ENCODE results near the gene ATN1. TPM values are rescaled to one million over a fixed set of nuclear protein-coding genes. Genes with fewer than 3 reads are reported as not detected.
"Not testable (repeated sequence)": the region's sequence is repeated elsewhere in the genome, so short reads cannot be mapped to it uniquely, and the experiment has no call there.

The ATN1 gene
- total RNA-seq, 2 experiments from 2014 or later, result 0.98 to 6.7 TPM

DNA sequence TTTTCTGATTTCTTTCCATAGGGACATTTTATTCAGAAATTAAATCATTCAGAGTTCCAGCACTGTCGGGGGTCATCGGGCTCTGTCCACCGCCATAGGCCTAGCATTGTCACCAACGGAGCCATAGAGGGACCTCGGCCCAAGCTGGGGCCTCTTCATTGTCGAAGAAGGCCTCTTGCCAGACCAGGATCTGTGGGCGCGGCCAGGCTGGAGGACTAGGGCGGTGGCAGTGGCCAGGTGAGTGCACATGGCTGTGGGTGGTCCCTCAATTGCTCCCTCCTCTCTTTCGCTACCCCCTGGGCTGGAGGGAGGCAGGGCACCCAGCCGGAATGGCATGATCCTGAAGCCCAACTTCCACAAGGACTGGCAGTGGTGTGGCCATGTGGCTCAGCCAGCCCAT, 44.1 kb upstream of the ATN1 start:
- no peaks in the 10 kb centered on the region for H3K9me2 ChIP-seq (ENCODE audit: insufficient read depth, low read length)
- BruUV-seq (replicated peaks), result no TSS peak
- H3K79me2 ChIP-seq (ENCODE audit: insufficient read depth, low read depth, low read length), result no peaks in the 10 kb centered on the region
- intact Hi-C loops (cut with micrococcal nuclease; ENCODE audit: unreplicated experiment), result no loop called here
- no peak overlapping the region for H2AFZ ChIP-seq (ENCODE audit: low read length)
- no peak overlapping the region for H3K4me3 ChIP-seq (ENCODE audit: low read depth, low read length, poor library complexity, severe bottlenecking)
- H3K4me1 ChIP-seq (ENCODE audit: insufficient read depth, low read length, poor library complexity, severe bottlenecking), result peaks cover 9% of the 10 kb centered on the region
- peaks cover 16% of the 10 kb centered on the region; the same call in 1 of the 2 replicates for H3K36me3 ChIP-seq (ENCODE audit: insufficient read depth, low read length)
- POLR2A ChIA-PET, result no interaction called here
- H3K9me3 ChIP-seq (ENCODE audit: low read length), result no peaks in the 10 kb centered on the region
- CTCF ChIA-PET (ENCODE audit: unreplicated experiment), result no interaction called here
- H4K20me1 ChIP-seq (ENCODE audit: insufficient read depth, low read length), result no peaks in the 10 kb centered on the region
- no peak overlapping the region for H3K4me2 ChIP-seq (ENCODE audit: low read length)
- TF ChIP-seq EZH2phosphoT487 (IDR thresholded peaks at IDR 0.05; ENCODE audit: borderline replicate concordance, low read depth, low read length), result no peak
- TF ChIP-seq CTCF (conservative IDR thresholded peaks at IDR 0.05; ENCODE audit: low read length), result no peak
- no peak overlapping the region for H3K27ac ChIP-seq (ENCODE audit: low read depth, low read length, poor library complexity, severe bottlenecking)
- no peak for DNase-seq (ENCODE audit: low spot score)

GRCh38 chr12:6884539-6884938, 43.2 kb upstream of the ATN1 start:
- DNase-seq (ENCODE audit: low spot score), result no peak
- intact Hi-C loops (cut with micrococcal nuclease; ENCODE audit: unreplicated experiment), result no loop called here
- H3K4me2 ChIP-seq (ENCODE audit: low read length), result no peak overlapping the region
- no peak overlapping the region for H3K4me3 ChIP-seq (ENCODE audit: low read depth, low read length, poor library complexity, severe bottlenecking)
- H3K9me2 ChIP-seq (ENCODE audit: insufficient read depth, low read length), result no peaks in the 10 kb centered on the region
- no peaks in the 10 kb centered on the region for H3K79me2 ChIP-seq (ENCODE audit: insufficient read depth, low read depth, low read length)
- H3K36me3 ChIP-seq (ENCODE audit: insufficient read depth, low read length), result peaks cover 16% of the 10 kb centered on the region; the same call in 1 of the 2 replicates
- no peak overlapping the region for H3K27ac ChIP-seq (ENCODE audit: low read depth, low read length, poor library complexity, severe bottlenecking)
- peaks cover 9% of the 10 kb centered on the region for H3K4me1 ChIP-seq (ENCODE audit: insufficient read depth, low read length, poor library complexity, severe bottlenecking)
- TF ChIP-seq EZH2phosphoT487 (IDR thresholded peaks at IDR 0.05; ENCODE audit: borderline replicate concordance, low read depth, low read length) (no peak), CTCF (conservative IDR thresholded peaks at IDR 0.05; ENCODE audit: low read length) (no peak)
- no peaks in the 10 kb centered on the region for H4K20me1 ChIP-seq (ENCODE audit: insufficient read depth, low read length)
- ChIA-PET CTCF (ENCODE audit: unreplicated experiment) (interaction anchor here (0.8 kb wide), 1 partner anchor 15 kb away, joined by 4 read pairs; no protein-coding TSS in a partner anchor), POLR2A (interaction anchor here (0.7 to 1.0 kb wide), 3 partner anchors 12 to 161 kb away, joined by 3 to 5 read pairs (median 5); partner anchors contain the start of gene USP5)
- H2AFZ ChIP-seq (ENCODE audit: low read length), result no peak overlapping the region
- BruUV-seq (replicated peaks), result no TSS peak
- no peaks in the 10 kb centered on the region for H3K9me3 ChIP-seq (ENCODE audit: low read length)

GRCh38 chr12:6886206-6886999, 41.4 kb upstream of the ATN1 start:
- H3K4me2 ChIP-seq (ENCODE audit: low read length); H4K20me1 ChIP-seq (ENCODE audit: insufficient read depth, low read length); H3K79me2 ChIP-seq (ENCODE audit: insufficient read depth, low read depth, low read length); DNase-seq (ENCODE audit: low spot score); H3K4me3 ChIP-seq (ENCODE audit: low read depth, low read length, poor library complexity, severe bottlenecking); H3K9me2 ChIP-seq (ENCODE audit: insufficient read depth, low read length); POLR2A ChIA-PET; intact Hi-C loops (cut with micrococcal nuclease; ENCODE audit: unreplicated experiment); H3K9me3 ChIP-seq (ENCODE audit: low read length); BruUV-seq (replicated peaks); CTCF ChIA-PET (ENCODE audit: unreplicated experiment); H2AFZ ChIP-seq (ENCODE audit: low read length); H3K27ac ChIP-seq (ENCODE audit: low read depth, low read length, poor library complexity, severe bottlenecking): not testable (repeated sequence)
- H3K4me1 ChIP-seq (ENCODE audit: insufficient read depth, low read length, poor library complexity, severe bottlenecking), result peaks cover 19% of the 10 kb centered on the region
- H3K36me3 ChIP-seq (ENCODE audit: insufficient read depth, low read length), result peaks cover 16% of the 10 kb centered on the region; the same call in 1 of the 2 replicates

Data from OCI-LY7 (cell line).